Esophagus squamous epithelium (tissue), 4 donors: ENCODE results near the gene KRTAP5-11.

Experiments
- CTCF ChIP-seq, 6 experiments: fragments of 450-650 bp in 4 of 6; fragments of 200-600 bp in 2 of 6; sonication (generic) in 2 of 6; IDR thresholded peaks; one replicate each; pipeline ENCODE4 v1.5.1; 2016 to 2019; ENCODE audit warnings: antibody characterized with exemption in 6 of 6, mild to moderate bottlenecking in 4 of 6, moderate library complexity in 4 of 6
- POLR2A ChIP-seq, 4 donors: fragments of 450-650 bp; IDR thresholded peaks; one replicate each; pipeline ENCODE4 v1.6.1; 2017; ENCODE audit warnings: antibody characterized with exemption in 4 of 4, mild to moderate bottlenecking in 4 of 4, moderate library complexity in 3 of 4

DNA sequence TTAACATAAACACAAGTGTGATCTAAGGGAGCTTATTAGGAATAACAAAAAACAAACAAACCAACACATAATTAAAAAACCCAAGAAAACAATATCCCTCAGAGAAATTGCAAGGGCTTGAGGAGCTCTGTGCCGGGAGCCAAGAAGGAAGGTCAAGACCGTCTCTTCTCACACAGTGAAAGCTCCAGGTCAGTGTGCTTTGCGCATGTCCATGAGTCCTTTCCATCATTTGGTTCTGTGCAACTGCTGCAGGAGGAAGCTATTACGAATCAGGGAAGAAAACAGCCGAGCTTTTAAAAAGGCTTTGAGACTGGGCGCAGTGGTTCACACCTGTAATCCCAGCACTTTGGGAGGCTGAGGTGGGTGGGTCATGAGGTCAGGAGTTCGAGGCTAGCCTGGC, 40.3 kb downstream of the KRTAP5-11 start:
- no peak for TF ChIP-seq CTCF (IDR thresholded peaks at IDR 0.05)
- TF ChIP-seq POLR2A (IDR thresholded peaks at IDR 0.05) = no peak
